Measurements from ENCODE around the gene ZBTB25.

ZBTB25 gene

DNA sequence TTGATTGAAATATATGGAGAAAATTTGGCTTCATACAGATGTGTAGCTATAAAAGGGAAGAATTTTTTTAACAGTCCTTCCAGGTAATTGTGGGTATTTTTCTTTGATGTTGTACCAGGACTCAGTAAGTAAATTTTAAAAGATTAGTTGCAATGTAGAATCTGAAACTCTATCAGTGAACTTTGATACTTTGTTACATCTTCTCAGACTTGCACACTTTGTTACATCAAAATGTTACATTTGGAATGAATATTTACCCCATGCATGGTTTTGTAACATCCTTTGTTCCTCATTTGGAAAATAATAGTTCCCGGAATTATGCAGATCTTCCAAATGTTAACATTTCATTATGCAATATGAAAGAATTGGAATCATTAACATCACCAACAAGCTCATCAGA lies 101.7 kb downstream of the ZBTB25 start:
- no peak overlapping the region for H3K4me3 ChIP-seq (ENCODE audit: low read length)
- DNase-seq (ENCODE audit: low read depth), result no peak
- TF ChIP-seq, protein P1, sequence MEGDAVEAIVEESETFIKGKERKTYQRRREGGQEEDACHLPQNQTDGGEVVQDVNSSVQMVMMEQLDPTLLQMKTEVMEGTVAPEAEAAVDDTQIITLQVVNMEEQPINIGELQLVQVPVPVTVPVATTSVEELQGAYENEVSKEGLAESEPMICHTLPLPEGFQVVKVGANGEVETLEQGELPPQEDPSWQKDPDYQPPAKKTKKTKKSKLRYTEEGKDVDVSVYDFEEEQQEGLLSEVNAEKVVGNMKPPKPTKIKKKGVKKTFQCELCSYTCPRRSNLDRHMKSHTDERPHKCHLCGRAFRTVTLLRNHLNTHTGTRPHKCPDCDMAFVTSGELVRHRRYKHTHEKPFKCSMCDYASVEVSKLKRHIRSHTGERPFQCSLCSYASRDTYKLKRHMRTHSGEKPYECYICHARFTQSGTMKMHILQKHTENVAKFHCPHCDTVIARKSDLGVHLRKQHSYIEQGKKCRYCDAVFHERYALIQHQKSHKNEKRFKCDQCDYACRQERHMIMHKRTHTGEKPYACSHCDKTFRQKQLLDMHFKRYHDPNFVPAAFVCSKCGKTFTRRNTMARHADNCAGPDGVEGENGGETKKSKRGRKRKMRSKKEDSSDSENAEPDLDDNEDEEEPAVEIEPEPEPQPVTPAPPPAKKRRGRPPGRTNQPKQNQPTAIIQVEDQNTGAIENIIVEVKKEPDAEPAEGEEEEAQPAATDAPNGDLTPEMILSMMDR (IDR thresholded peaks at IDR 0.05; ENCODE audit: insufficient read depth, low read depth, low read length, missing control alignments), result no peak

DNA sequence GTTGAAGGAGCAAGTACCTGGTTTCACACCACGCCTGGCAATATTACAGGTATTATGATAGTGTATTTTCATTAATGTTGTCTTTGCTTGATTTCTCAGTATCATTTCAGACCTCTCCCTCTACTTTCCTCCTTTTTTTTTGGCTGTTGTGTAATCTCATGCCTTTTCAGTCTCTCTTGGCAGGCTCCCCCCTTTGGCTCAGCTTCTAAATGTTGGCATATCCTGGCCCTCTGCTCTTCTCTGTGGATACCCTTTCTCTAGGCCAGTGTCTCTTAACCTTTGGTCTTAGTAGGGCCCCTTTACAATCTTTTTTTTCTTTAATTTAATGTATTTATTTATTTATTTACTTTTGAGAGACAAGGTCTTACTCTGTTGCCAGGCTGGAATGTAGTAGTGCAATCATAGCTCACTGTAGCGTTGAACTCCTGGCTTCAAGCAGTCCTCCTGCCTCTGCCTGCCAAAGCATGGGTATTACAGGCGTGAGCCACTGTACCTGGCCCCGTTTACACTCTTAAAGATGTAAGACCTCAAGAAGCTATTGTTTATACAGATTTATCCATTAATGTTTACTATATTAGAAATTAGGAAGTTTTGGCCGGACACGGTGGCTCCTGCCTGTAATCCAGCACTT lies 102.7 kb downstream of the ZBTB25 start:
- no peak for DNase-seq (ENCODE audit: low read depth)
- H3K4me3 ChIP-seq (ENCODE audit: low read length), result no peak overlapping the region

More for the DNA sequence above, 102.7 kb downstream of the ZBTB25 start:
- TF ChIP-seq, protein P1 (IDR thresholded peaks at IDR 0.05; ENCODE audit: insufficient read depth, low read depth, low read length, missing control alignments), result no peak
